ENCODE measurements around the gene KLHL29.

DNA sequence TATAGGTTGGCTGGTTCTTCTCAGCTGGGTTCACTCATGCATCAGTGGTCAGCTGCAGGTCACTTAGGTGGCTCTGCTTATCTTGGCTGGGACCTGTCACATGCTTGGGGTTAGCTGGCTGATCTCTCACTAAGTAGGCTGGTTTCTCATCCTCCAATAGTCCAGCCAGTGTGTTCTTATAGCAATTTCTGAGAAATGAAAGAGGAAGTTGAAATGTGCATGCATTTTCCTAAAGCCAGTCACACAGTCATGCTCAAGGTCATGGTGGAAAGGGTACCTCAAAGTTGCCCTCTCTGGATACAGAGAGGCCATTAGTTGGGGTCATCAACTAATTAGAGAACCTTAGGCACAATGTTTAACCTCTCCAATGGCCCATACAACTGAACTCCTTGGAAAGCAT is 64.4 kb downstream of the KLHL29 start:
- TF ChIP-seq ZNF274 (IDR thresholded peaks at IDR 0.05; ENCODE audit: low read depth, low read length): no peak
- no peak for TF ChIP-seq CTCF (IDR thresholded peaks at IDR 0.05 in 2 of 3, conservative IDR thresholded peaks at IDR 0.05 in 1 of 3; ENCODE audit: borderline replicate concordance in 1 of 3, insufficient read depth in 1 of 3, low read depth in 2 of 3, low read length in 2 of 3)
- TF ChIP-seq RAD21 (IDR thresholded peaks at IDR 0.05; ENCODE audit: low read depth): no peak
- TF ChIP-seq TCF7L2 (IDR thresholded peaks at IDR 0.05; ENCODE audit: borderline replicate concordance, extremely low read depth, insufficient read depth, insufficient read length): no peak
- no peak for TF ChIP-seq REST (IDR thresholded peaks at IDR 0.05; ENCODE audit: low read depth)
- TF ChIP-seq POLR2AphosphoS5 (IDR thresholded peaks at IDR 0.05; ENCODE audit: low read depth, low read length): no peak
- no peak for TF ChIP-seq SP1 (IDR thresholded peaks at IDR 0.05; ENCODE audit: low read depth)
